Activated CD4-positive, alpha-beta T cell treated with anti-CD3 and anti-CD28 coated beads, Interleukin-2, amount 10 ng/mL, durations not matched to agents 7 days and 5 days (primary cell): ENCODE results near the gene SENP7. TPM values are rescaled to one million over a fixed set of nuclear protein-coding genes. Genes with fewer than 3 reads are reported as not detected.
"Not testable (repeated sequence)": the region's sequence is repeated elsewhere in the genome, so short reads cannot be mapped to it uniquely, and the experiment has no call there.

ENCODE experiments used
- CTCF ChIA-PET: fragments of 350-600 bp; sonication (Branson Sonifier 250); formaldehyde crosslinking; loops from one replicate; lab custom pipeline; 2021; ENCODE audit warnings: antibody characterized with exemption; lab: Charles Lee
- POLR2A ChIA-PET: fragments of 350-600 bp; sonication (Branson Sonifier 250); formaldehyde crosslinking; loops from one replicate; lab custom pipeline; 2021; ENCODE audit warnings: antibody characterized with exemption; lab: Charles Lee
- DNase-seq: peaks from one replicate; pipeline ENCODE4 v3.0.0-alpha.2; 2020
- H3K27ac Mint-ChIP-seq: one replicate; pipeline ENCODE4 v1.8.0; 2021; ENCODE audit warnings: mild to moderate bottlenecking, moderate library complexity, mixed read lengths
- H3K27me3 Mint-ChIP-seq: one replicate; pipeline ENCODE4 v1.8.0; 2021; ENCODE audit warnings: mixed read lengths
- H3K36me3 Mint-ChIP-seq: one replicate; pipeline ENCODE4 v1.8.0; 2021; ENCODE audit warnings: low read depth, mixed read lengths
- H3K4me1 Mint-ChIP-seq: one replicate; pipeline ENCODE4 v1.8.0; 2021; ENCODE audit warnings: mixed read lengths
- H3K4me3 Mint-ChIP-seq: one replicate; pipeline ENCODE4 v1.8.0; 2021; ENCODE audit warnings: mild to moderate bottlenecking, moderate library complexity, mixed read lengths
- H3K9me3 Mint-ChIP-seq: one replicate; pipeline ENCODE4 v1.8.0; 2021; ENCODE audit warnings: mixed read lengths
- total RNA-seq, 2 experiments: library from RNA; stranded (reverse); gene quantifications; one replicate each; pipeline ENCODE4 v1.2.3, GENCODE V29; 2021

The SENP7 gene
- total RNA-seq, 2 experiments from 2014 or later = 32.1 to 34.2 TPM

- H3K27me3 Mint-ChIP-seq, H3K4me3 Mint-ChIP-seq, DNase-seq, H3K27ac Mint-ChIP-seq, POLR2A ChIA-PET, CTCF ChIA-PET: not testable (repeated sequence)
- H3K4me1 Mint-ChIP-seq = peaks cover 17% of the 10 kb centered on the region
- peaks cover 68% of the 10 kb centered on the region for H3K36me3 Mint-ChIP-seq
- H3K9me3 Mint-ChIP-seq = peaks cover 35% of the 10 kb centered on the region
Observed at GRCh38 chr3:101474841-101475552, 38.0 kb downstream of the SENP7 start.

- POLR2A ChIA-PET, H3K27ac Mint-ChIP-seq, CTCF ChIA-PET, H3K4me3 Mint-ChIP-seq, H3K27me3 Mint-ChIP-seq, DNase-seq: not testable (repeated sequence)
- Mint-ChIP-seq H3K9me3 (peaks cover 20% of the 10 kb centered on the region), H3K36me3 (peaks cover 38% of the 10 kb centered on the region), H3K4me1 (peaks cover 23% of the 10 kb centered on the region)
Observed at GRCh38 chr3:101468676-101469075, 44.3 kb downstream of the SENP7 start.

- peaks cover 19% of the 10 kb centered on the region for H3K9me3 Mint-ChIP-seq
- H3K4me1 Mint-ChIP-seq = peaks cover 24% of the 10 kb centered on the region
- CTCF ChIA-PET = not testable (repeated sequence)
Observed at GRCh38 chr3:101467310-101467663, 45.7 kb downstream of the SENP7 start.

GRCh38 chr3:101466465-101467309, 46.3 kb downstream of the SENP7 start:
- Mint-ChIP-seq H3K36me3 (peaks cover 41% of the 10 kb centered on the region), H3K9me3 (peaks cover 19% of the 10 kb centered on the region), H3K4me1 (peaks cover 24% of the 10 kb centered on the region), H3K27me3 (no peaks in the 10 kb centered on the region), H3K4me3 (peak overlapping the region; percentile 45), H3K27ac (peak overlapping the region; percentile 83)
- ChIA-PET CTCF (no interaction called here), POLR2A (no interaction called here)
- peak; percentile 56 for DNase-seq

More at GRCh38 chr3:101467310-101467663, 45.7 kb downstream of the SENP7 start:
- POLR2A ChIA-PET, H3K27me3 Mint-ChIP-seq, DNase-seq: not testable (repeated sequence)
- peak overlapping the region; percentile 45 for H3K4me3 Mint-ChIP-seq
- peak overlapping the region; percentile 83 for H3K27ac Mint-ChIP-seq
- peaks cover 40% of the 10 kb centered on the region for H3K36me3 Mint-ChIP-seq

GRCh38 chr3:101464235-101464634, 48.8 kb downstream of the SENP7 start:
- Mint-ChIP-seq H3K27me3 (no peaks in the 10 kb centered on the region), H3K4me3 (no peak overlapping the region), H3K36me3 (peaks cover 44% of the 10 kb centered on the region), H3K27ac (no peak overlapping the region), H3K4me1 (peaks cover 24% of the 10 kb centered on the region), H3K9me3 (peaks cover 24% of the 10 kb centered on the region)
- ChIA-PET POLR2A (no interaction called here), CTCF (interaction anchor here (0.6 kb wide), 1 partner anchor 44 kb away, joined by 4 read pairs; no protein-coding TSS in a partner anchor)
- DNase-seq = no peak

- Mint-ChIP-seq H3K9me3 (peaks cover 18% of the 10 kb centered on the region), H3K4me1 (peaks cover 8% of the 10 kb centered on the region), H3K36me3 (peaks cover 45% of the 10 kb centered on the region), H3K4me3 (no peak overlapping the region), H3K27me3 (no peaks in the 10 kb centered on the region), H3K27ac (no peak overlapping the region)
- CTCF ChIA-PET = no interaction called here
- DNase-seq = no peak
- POLR2A ChIA-PET = no interaction called here
Observed at GRCh38 chr3:101461451-101461850, 51.6 kb downstream of the SENP7 start.

GRCh38 chr3:101458387-101458786, 54.6 kb downstream of the SENP7 start:
- Mint-ChIP-seq H3K27ac (no peak overlapping the region), H3K36me3 (peaks cover 55% of the 10 kb centered on the region), H3K9me3 (peaks cover 20% of the 10 kb centered on the region), H3K4me3 (no peak overlapping the region), H3K27me3 (no peaks in the 10 kb centered on the region), H3K4me1 (peaks cover 2% of the 10 kb centered on the region)
- ChIA-PET POLR2A (no interaction called here), CTCF (no interaction called here)
- no peak for DNase-seq

GRCh38 chr3:101454629-101455028, 58.4 kb downstream of the SENP7 start:
- H3K9me3 Mint-ChIP-seq = peaks cover 4% of the 10 kb centered on the region
- no peaks in the 10 kb centered on the region for H3K4me1 Mint-ChIP-seq
- POLR2A ChIA-PET = no interaction called here
- no peak for DNase-seq
- H3K27me3 Mint-ChIP-seq = no peaks in the 10 kb centered on the region
- H3K36me3 Mint-ChIP-seq = peaks cover 54% of the 10 kb centered on the region
- H3K27ac Mint-ChIP-seq = no peak overlapping the region
- CTCF ChIA-PET = no interaction called here
- H3K4me3 Mint-ChIP-seq = no peak overlapping the region

- Mint-ChIP-seq H3K36me3 (peaks cover 58% of the 10 kb centered on the region), H3K27ac (no peak overlapping the region), H3K4me1 (no peaks in the 10 kb centered on the region), H3K27me3 (no peaks in the 10 kb centered on the region), H3K4me3 (no peak overlapping the region), H3K9me3 (peaks cover 2% of the 10 kb centered on the region)
- POLR2A ChIA-PET = no interaction called here
- no peak for DNase-seq
- CTCF ChIA-PET = no interaction called here
Observed at GRCh38 chr3:101453961-101454360, 59.1 kb downstream of the SENP7 start.

- Mint-ChIP-seq H3K36me3 (peaks cover 46% of the 10 kb centered on the region), H3K9me3 (peaks cover 30% of the 10 kb centered on the region)
- H3K27me3 Mint-ChIP-seq, POLR2A ChIA-PET, DNase-seq, H3K4me1 Mint-ChIP-seq, H3K4me3 Mint-ChIP-seq, H3K27ac Mint-ChIP-seq, CTCF ChIA-PET: not testable (repeated sequence)
Observed at GRCh38 chr3:101438641-101439040, 74.4 kb downstream of the SENP7 start.

- Mint-ChIP-seq H3K9me3 (peaks cover 42% of the 10 kb centered on the region), H3K36me3 (peaks cover 38% of the 10 kb centered on the region), H3K4me1 (peaks cover 2% of the 10 kb centered on the region), H3K27ac (no peak overlapping the region), H3K27me3 (no peaks in the 10 kb centered on the region), H3K4me3 (no peak overlapping the region)
- ChIA-PET CTCF (no interaction called here), POLR2A (no interaction called here)
- no peak for DNase-seq
Observed at GRCh38 chr3:101433652-101434051, 79.4 kb downstream of the SENP7 start.

GRCh38 chr3:101423984-101424888, 88.8 kb downstream of the SENP7 start:
- H3K9me3 Mint-ChIP-seq = peaks cover 31% of the 10 kb centered on the region
- POLR2A ChIA-PET = no interaction called here
- H3K27me3 Mint-ChIP-seq = no peaks in the 10 kb centered on the region
- no peak overlapping the region for H3K27ac Mint-ChIP-seq
- peaks cover 30% of the 10 kb centered on the region for H3K4me1 Mint-ChIP-seq
- CTCF ChIA-PET = no interaction called here
- H3K4me3 Mint-ChIP-seq = no peak overlapping the region
- DNase-seq = no peak
- H3K36me3 Mint-ChIP-seq = peaks cover 36% of the 10 kb centered on the region
